ENCODE data around the gene BBS9.

- TF ChIP-seq CTCF (IDR thresholded peaks at IDR 0.05; ENCODE audit: low read length) (no peak), EZH2phosphoT487 (IDR thresholded peaks at IDR 0.05; ENCODE audit: low read length) (no peak), EZH2 (optimal IDR thresholded peaks at IDR 0.05; ENCODE audit: low read depth, low read length) (no peak)
Measured at GRCh38 chr7:33458581-33458980, 329.2 kb downstream of the BBS9 start.
